GM19099 (cell line): ENCODE measurements around the gene CLEC4F.

Experiments
- POLR2A ChIP-seq: IDR thresholded peaks from 3 replicates; pipeline ENCODE4 v1.6.1; 2011; ENCODE audit warnings: low read depth; ENCODE audit not compliant: insufficient read length; ENCODE audit errors: extremely low read depth

Gene CLEC4F

GRCh38 chr2:70807102-70807827, 13.1 kb downstream of the CLEC4F start:
- TF ChIP-seq POLR2A = no peak

- TF ChIP-seq POLR2A = no peak
These were observed 13.8 kb downstream of the CLEC4F start for GRCh38 chr2:70806620-70807019.

GRCh38 chr2:70806013-70806412, 14.4 kb downstream of the CLEC4F start:
- TF ChIP-seq POLR2A = no peak

- no peak for TF ChIP-seq POLR2A
These were observed 18.7 kb downstream of the CLEC4F start for GRCh38 chr2:70801607-70802263.

GRCh38 chr2:70799706-70800105, 20.7 kb downstream of the CLEC4F start:
- no peak for TF ChIP-seq POLR2A

- TF ChIP-seq POLR2A = no peak
These were observed 22.9 kb downstream of the CLEC4F start for GRCh38 chr2:70797506-70797905.

- no peak for TF ChIP-seq POLR2A
These were observed 24.1 kb downstream of the CLEC4F start for GRCh38 chr2:70796262-70796661.

GRCh38 chr2:70795164-70795995, 25.0 kb downstream of the CLEC4F start:
- TF ChIP-seq POLR2A = no peak

GRCh38 chr2:70793450-70793849, 26.9 kb downstream of the CLEC4F start:
- TF ChIP-seq POLR2A = no peak

GRCh38 chr2:70790136-70790828, 30.1 kb downstream of the CLEC4F start, which contains the start of gene FIGLA:
TSS of gene FIGLA (minus strand) at chr2:70790643. CDS start at chr2:70790638, 5 bp downstream.
- TF ChIP-seq POLR2A = no peak

- TF ChIP-seq POLR2A = no peak
These were observed 30.9 kb downstream of the CLEC4F start for GRCh38 chr2:70789304-70790135.

GRCh38 chr2:70785137-70785911, 35.1 kb downstream of the CLEC4F start:
- no peak for TF ChIP-seq POLR2A

- TF ChIP-seq POLR2A = no peak
These were observed 36.1 kb downstream of the CLEC4F start for GRCh38 chr2:70784320-70784719.
